GM18520 (cell line): ENCODE results near the gene SLC25A44.
"Not testable (repeated sequence)": the region's sequence is repeated elsewhere in the genome, so short reads cannot be mapped to it uniquely, and the experiment has no call there.

ENCODE experiments used
- ATAC-seq: cut with Tn5 transposase; IDR thresholded peaks from one replicate; pipeline ENCODE4 v1.9.1; 2021; ENCODE audit not compliant: unreplicated experiment

The SLC25A44 gene

GRCh38 chr1:156163712-156164111 lies 30.2 kb upstream of the SLC25A44 start:
- ATAC-seq = no peak

- no peak for ATAC-seq
These were observed 29.6 kb upstream of the SLC25A44 start for GRCh38 chr1:156164125-156164831.

DNA sequence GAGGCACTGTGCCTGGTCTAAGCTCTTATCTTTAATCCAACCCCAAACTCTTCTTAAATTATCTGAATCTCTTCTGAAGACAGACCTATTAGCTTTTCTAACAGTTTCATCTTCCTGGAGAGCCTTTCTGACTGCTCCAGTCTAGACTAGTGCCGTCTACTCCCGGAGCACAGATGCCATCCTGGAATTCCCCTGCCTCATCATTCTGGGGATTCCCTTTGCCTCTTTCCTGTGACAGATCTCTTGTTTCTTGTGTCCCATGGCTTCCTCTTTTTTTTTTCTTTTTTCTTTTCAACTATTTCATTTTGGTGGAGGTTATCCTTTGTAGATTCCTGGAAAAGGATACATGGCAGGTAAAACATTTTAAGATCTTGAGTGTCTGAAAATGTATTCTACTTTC lies 28.8 kb upstream of the SLC25A44 start:
- ATAC-seq = no peak

GRCh38 chr1:156167536-156167935 lies 26.4 kb upstream of the SLC25A44 start:
- no peak for ATAC-seq

DNA sequence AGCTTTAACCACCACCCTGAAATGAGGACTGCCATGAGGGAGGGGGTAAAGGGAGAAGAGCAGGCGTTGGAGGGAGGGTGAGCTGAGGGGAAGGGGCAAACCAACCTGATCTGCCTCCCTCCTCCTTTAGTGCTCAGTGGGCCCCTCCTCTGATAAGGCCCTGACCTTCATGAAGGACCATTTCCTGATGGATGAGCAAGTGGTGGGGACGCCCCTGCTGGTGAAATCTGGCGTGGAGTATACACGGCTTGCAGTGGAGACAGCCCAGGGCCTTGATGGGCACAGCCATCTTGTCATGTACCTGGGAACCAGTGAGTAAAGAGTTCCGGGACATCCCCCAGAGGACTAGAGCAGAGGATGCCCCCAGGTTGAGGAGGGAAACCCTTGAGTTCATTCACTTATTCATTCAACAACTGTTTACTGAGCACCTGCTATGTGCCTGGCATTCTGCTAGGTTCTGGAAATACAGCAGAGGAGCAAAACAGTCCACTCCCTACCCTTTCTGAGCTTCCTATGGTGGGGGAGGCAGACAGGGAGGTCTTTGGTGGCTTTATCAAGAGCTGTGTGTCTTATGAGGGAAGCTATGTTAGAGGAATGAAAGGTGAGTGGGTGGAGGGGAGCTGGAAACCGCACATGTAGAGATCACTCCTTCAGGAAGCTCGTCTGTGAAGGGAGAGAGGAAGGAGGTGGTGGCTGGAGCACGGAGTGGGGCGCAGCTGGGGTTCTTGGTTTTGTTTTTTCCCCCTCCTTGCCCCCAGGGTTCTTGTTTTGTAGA lies 21.0 kb upstream of the SLC25A44 start:
- no peak for ATAC-seq

GRCh38 chr1:156176610-156177210 lies 17.2 kb upstream of the SLC25A44 start:
- no peak for ATAC-seq

DNA sequence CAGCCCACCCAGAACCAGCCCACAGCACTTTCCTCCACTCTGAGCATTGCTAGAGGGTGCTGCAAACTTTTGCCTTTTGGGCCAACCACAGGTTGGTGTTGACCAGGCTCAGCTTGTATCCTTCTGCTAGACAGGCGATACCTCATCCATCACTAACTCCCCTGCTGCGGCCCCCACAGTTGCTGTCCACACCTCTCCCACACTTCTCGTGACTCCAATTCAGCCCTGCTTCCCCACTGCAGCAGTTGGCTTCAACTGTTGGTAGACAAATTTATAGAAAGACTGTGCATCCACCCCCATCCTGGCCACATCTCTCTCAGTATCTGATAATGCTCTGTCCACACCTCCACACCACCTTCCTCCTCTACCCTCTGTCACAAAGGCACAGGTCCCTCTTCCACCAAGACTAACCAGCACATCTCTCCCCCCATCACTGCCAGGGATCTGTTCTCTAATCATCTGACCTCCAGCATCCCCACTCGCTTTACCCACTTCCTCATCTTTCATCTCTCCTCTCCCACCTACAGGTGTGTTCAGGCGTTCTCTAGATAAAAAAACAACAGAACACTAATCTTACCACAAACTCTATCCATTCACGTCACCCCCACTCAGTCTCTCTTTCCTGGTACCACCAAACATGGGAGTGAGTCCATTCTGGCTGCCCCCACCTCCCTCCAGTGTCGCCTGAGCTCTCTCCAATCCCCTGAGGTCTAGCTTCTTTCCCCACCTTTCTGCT lies 15.8 kb upstream of the SLC25A44 start:
- no peak for ATAC-seq

GRCh38 chr1:156180471-156180870 lies 13.4 kb upstream of the SLC25A44 start:
- no peak for ATAC-seq

DNA sequence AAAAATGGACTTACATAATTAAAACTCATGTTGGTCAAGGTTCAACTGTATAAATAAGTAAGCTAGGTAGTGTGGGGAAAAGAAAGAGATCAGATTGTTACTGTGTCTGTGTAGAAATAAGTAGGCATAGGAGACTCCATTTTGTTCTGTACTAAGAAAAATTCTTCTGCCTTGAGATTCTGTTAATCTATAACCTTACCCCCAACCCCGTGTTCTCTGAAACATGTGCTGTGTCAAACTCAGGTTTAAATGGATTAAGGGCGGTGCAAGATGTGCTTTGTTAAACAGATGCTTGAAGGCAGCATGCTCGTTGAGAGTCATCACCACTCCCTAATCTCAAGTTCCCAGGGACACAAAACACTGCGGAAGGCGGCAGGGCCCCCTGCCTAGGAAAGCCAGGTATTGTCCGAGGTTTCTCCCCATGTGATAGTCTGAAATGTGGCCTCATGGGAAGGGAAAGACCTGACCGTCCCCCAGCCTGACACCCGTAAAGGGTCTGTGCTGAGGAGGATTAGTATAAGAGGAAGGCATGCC lies 12.4 kb upstream of the SLC25A44 start:
- ATAC-seq = not testable (repeated sequence)

DNA sequence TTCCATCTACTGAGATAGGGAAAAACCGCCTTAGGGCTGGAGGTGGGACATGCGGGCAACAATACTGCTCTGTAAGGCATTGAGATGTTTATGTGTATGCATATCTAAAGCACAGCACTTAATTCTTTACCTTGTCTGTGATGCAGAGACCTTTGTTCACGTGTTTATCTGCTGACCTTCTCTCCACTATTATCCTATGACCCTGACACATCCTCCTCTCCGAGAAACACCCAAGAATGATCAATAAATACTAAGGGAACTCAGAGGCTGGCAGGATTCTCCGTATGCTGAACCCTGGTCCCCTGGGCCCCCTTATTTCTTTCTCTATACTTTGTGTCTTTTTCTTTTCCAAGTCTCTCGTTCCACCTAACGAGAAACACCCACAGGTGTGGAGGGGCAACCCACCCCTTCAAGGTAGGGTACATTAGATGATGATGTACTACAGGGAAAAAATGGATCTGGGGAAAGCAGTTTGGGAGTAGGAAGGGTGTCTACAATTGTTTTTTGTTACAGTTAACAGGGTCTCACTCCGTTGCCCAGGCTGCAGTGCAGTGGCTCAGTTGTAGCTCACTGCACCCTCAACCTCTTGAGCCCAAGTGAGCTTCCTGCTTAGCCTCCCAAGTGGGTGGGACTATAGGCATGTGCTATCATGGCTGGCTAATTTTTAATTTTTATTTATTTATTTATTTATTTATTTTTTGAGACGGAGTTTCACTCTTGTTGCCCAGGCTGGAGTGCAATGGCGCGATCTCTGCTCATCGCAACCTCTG lies 11.7 kb upstream of the SLC25A44 start:
- not testable (repeated sequence) for ATAC-seq

DNA sequence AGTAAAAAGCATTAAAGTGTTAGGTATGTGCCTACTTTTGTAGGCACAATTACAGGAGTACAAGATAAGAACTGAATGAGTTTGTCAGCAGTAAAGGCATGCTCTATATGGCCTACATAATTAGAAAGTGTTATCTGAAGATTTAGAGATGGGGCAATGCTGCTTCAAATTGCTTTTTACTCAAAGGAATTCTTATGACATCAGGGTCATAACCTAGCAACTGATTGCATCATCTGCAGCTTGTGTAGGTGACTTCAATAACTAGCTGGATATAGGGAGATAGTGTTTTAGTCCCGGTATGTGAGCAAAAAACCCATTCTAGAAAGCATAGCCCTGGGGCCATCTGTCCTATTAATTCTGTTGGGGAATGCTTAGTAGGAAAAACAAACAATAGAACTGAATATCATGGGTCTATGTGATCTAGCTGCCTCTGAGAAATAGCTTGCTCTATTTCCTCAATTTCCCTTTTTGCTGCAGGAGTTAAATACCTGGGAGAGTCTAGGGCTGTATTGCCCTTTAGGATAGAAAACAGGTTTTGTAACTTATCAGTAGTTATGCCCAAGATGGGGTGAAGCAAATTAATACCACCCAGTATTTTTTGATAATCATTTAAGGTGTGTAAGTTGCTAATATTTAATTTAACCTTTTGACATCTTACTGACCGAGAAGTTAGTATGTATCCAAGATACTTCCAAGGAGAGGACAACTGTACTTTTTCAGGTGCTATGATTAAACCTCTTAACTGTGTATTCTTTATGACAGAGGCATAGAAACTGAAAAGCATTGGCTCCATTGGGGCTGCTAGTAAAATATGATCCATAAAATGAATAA lies 7.3 kb upstream of the SLC25A44 start:
- not testable (repeated sequence) for ATAC-seq

- not testable (repeated sequence) for ATAC-seq
These were observed 3.6 kb upstream of the SLC25A44 start for GRCh38 chr1:156190265-156190664.

GRCh38 chr1:156191292-156191964 lies 2.5 kb upstream of the SLC25A44 start:
- no peak for ATAC-seq

- no peak for ATAC-seq
These were observed 756 bp upstream of the SLC25A44 start for GRCh38 chr1:156193208-156193487.

DNA sequence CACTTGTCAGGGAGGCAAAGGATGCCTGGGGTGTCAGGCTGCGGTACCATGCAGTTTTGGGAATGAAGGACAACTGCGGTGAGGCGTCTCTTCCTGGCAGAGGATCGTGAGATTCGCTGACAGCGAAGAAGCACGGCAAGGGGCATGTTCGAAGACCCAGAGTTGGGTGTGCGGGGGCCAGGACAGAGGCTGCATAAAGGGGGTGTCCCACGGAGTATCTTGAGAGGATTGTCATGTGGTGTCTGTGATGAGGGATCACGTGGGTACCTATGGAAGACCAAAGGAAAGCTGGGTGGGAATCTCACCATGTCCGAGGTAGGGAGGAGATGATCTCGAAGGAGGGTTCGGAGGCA lies 372 bp downstream of the SLC25A44 start:
- no peak for ATAC-seq

- ATAC-seq = no peak
These were observed 1.9 kb downstream of the SLC25A44 start for GRCh38 chr1:156195853-156196252.

- no peak for ATAC-seq
These were observed 2.5 kb downstream of the SLC25A44 start for GRCh38 chr1:156196445-156196844.

DNA sequence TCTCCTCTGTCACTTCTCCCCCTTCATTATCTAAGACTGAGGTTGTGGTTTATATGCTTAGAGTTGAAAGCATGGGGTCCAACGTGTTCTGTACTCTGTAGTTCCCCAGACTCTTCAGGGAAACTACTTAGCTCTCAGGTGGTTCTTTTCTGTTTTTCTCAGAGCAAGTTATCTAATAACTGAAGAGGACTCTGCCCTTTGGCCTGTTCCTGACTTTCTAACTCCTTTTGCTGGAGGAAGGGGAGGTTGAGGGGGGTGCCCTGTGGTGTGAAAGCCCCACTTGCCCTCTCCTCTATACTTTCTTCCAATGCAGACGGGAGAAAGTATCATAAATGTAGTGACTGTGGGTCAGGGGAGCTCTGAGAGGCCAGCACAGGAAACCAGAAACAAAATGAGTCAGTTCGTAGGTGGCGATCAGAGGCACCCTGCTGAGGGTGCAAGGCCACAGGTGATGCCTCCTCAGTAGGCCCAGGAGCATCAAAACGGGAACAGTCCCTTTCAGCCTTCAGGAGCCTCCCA lies 5.0 kb downstream of the SLC25A44 start:
- peak; percentile 41 for ATAC-seq

GRCh38 chr1:156200044-156200443 lies 6.1 kb downstream of the SLC25A44 start:
- no peak for ATAC-seq
